Measurements from ENCODE around the gene CSNK1D. TPM values are rescaled to one million over a fixed set of nuclear protein-coding genes. Genes with fewer than 3 reads are reported as not detected.

CSNK1D gene
- polyA plus RNA-seq, 1 donor from 2014 or later, result 29.9 TPM

GRCh38 chr17:82201498-82201910 lies 72.0 kb downstream of the CSNK1D start:
- no peak overlapping the region for H3K4me2 ChIP-seq (ENCODE audit: low read length)
- H3K27me3 ChIP-seq (ENCODE audit: insufficient read depth, low read depth, low read length), result no peaks in the 10 kb centered on the region
- H3F3A ChIP-seq (ENCODE audit: insufficient read depth, low read length, poor library complexity, severe bottlenecking), result no peaks in the 10 kb centered on the region
- H3K36me3 ChIP-seq (ENCODE audit: insufficient read depth, low read length), result no peaks in the 10 kb centered on the region
- no peak overlapping the region for H2AFZ ChIP-seq (ENCODE audit: low read depth, low read length)
- H3K4me3 ChIP-seq (ENCODE audit: low read length), result no peak overlapping the region
- H3K27ac ChIP-seq (ENCODE audit: low read length), result no peak overlapping the region
- H3K9me3 ChIP-seq (ENCODE audit: low read length), result no peaks in the 10 kb centered on the region
- no peaks in the 10 kb centered on the region for H3K79me2 ChIP-seq (replicated peaks; ENCODE audit: insufficient read depth, low read length)
- no peak overlapping the region for H3K9ac ChIP-seq (ENCODE audit: low read length)
- H4K20me1 ChIP-seq (ENCODE audit: insufficient read depth), result no peaks in the 10 kb centered on the region
- H3K9me2 ChIP-seq (ENCODE audit: insufficient read depth, low read length), result no peaks in the 10 kb centered on the region
- TF ChIP-seq RAD21 (conservative IDR thresholded peaks at IDR 0.05), result no peak
- TF ChIP-seq SMC3 (conservative IDR thresholded peaks at IDR 0.05; ENCODE audit: poor library complexity), result no peak
- no peak for TF ChIP-seq REST (IDR thresholded peaks at IDR 0.05; ENCODE audit: borderline replicate concordance)
- no peak for TF ChIP-seq EZH2 (IDR thresholded peaks at IDR 0.05; ENCODE audit: borderline replicate concordance, insufficient read depth, low read length, poor library complexity, severe bottlenecking)
- no peak for TF ChIP-seq EP300 (conservative IDR thresholded peaks at IDR 0.05; ENCODE audit: poor library complexity, severe bottlenecking)
- TF ChIP-seq POLR2AphosphoS5 (IDR thresholded peaks at IDR 0.05), result no peak
- no peak for TF ChIP-seq CTCF (IDR thresholded peaks at IDR 0.05; ENCODE audit: poor library complexity, severe bottlenecking)
- TF ChIP-seq MXI1 (conservative IDR thresholded peaks at IDR 0.05; ENCODE audit: poor library complexity, severe bottlenecking), result no peak
- TF ChIP-seq TAF1 (IDR thresholded peaks at IDR 0.05; ENCODE audit: low read depth), result no peak

- H4K20me1 ChIP-seq (ENCODE audit: insufficient read depth), result no peaks in the 10 kb centered on the region
- H3K79me2 ChIP-seq (replicated peaks; ENCODE audit: insufficient read depth, low read length), result no peaks in the 10 kb centered on the region
- H3K27me3 ChIP-seq (ENCODE audit: insufficient read depth, low read depth, low read length), result no peaks in the 10 kb centered on the region
- H3K36me3 ChIP-seq (ENCODE audit: insufficient read depth, low read length), result no peaks in the 10 kb centered on the region
- H3K27ac ChIP-seq (ENCODE audit: low read length), result no peak overlapping the region
- TF ChIP-seq RAD21 (conservative IDR thresholded peaks at IDR 0.05) (no peak), TAF1 (IDR thresholded peaks at IDR 0.05; ENCODE audit: low read depth) (no peak), EZH2 (IDR thresholded peaks at IDR 0.05; ENCODE audit: borderline replicate concordance, insufficient read depth, low read length, poor library complexity, severe bottlenecking) (no peak)
- no peak overlapping the region for H3K4me2 ChIP-seq (ENCODE audit: low read length)
- no peaks in the 10 kb centered on the region for H3K9me2 ChIP-seq (ENCODE audit: insufficient read depth, low read length)
- H3K9ac ChIP-seq (ENCODE audit: low read length), result no peak overlapping the region
- no peak overlapping the region for H2AFZ ChIP-seq (ENCODE audit: low read depth, low read length)
- H3F3A ChIP-seq (ENCODE audit: insufficient read depth, low read length, poor library complexity, severe bottlenecking), result no peaks in the 10 kb centered on the region
- H3K9me3 ChIP-seq (ENCODE audit: low read length), result no peaks in the 10 kb centered on the region
- H3K4me3 ChIP-seq (ENCODE audit: low read length), result no peak overlapping the region
Measured at GRCh38 chr17:82200743-82201497, 72.6 kb downstream of the CSNK1D start.

Data from neural cell (in vitro differentiated cells).